Gastroesophageal sphincter (tissue), 4 donors: ENCODE results near the gene CCT6B. TPM values are rescaled to one million over a fixed set of nuclear protein-coding genes. Genes with fewer than 3 reads are reported as not detected.

Source experiments
- ATAC-seq: fragments of 150-250 bp; one replicate; pipeline ENCODE4 v1.9.1; 2016; ENCODE audit warnings: mild to moderate bottlenecking, moderate library complexity
- H3K27ac ChIP-seq, 4 donors: fragments of 200-600 bp; sonication (generic) in 3 of 4; 1 replicate in 3 of 4; 2 replicates in 1 of 4; pipeline ENCODE4 v1.5.1; 2016 to 2019
- H3K27me3 ChIP-seq: fragments of 200-600 bp; sonication (generic); one replicate; pipeline ENCODE4 v1.5.1; 2019
- H3K36me3 ChIP-seq, 2 donors: fragments of 200-600 bp; sonication (generic); one replicate each; pipeline ENCODE4 v1.5.1; 2019; ENCODE audit warnings: control low read depth in 1 of 2
- H3K4me1 ChIP-seq, 3 donors: fragments of 200-600 bp; sonication (generic); 1 replicate in 2 of 3; 2 replicates in 1 of 3; pipeline ENCODE4 v1.5.1; 2016 to 2019; ENCODE audit warnings: control low read depth in 2 of 3
- H3K4me3 ChIP-seq, 2 donors: fragments of 200-600 bp; sonication (generic); one replicate each; pipeline ENCODE4 v1.5.1; 2019; ENCODE audit warnings: mild to moderate bottlenecking in 1 of 2, moderate library complexity in 1 of 2
- H3K9me3 ChIP-seq, 3 donors: fragments of 200-600 bp; sonication (generic); one replicate each; pipeline ENCODE4 v1.5.1; 2017 to 2019; ENCODE audit warnings: control low read depth in 2 of 3
- CTCF ChIP-seq, 4 experiments: fragments of 200-600 bp in 2 of 4; fragments of 450-650 bp in 2 of 4; sonication (generic) in 1 of 4; IDR thresholded peaks; one replicate each; pipeline ENCODE4 v1.5.1; 2017 to 2019; ENCODE audit warnings: antibody characterized with exemption in 4 of 4, mild to moderate bottlenecking in 2 of 4, moderate library complexity in 2 of 4
- EP300 ChIP-seq: sonication (generic); formaldehyde crosslinking; IDR thresholded peaks from one replicate; pipeline ENCODE4 v1.6.1; 2017; ENCODE audit warnings: antibody characterized with exemption, mild to moderate bottlenecking
- POLR2A ChIP-seq, 2 donors: fragments of 450-650 bp; IDR thresholded peaks; one replicate each; pipeline ENCODE4 v1.6.1; 2017; ENCODE audit warnings: antibody characterized with exemption in 2 of 2, mild to moderate bottlenecking in 2 of 2, moderate library complexity in 1 of 2
- POLR2AphosphoS5 ChIP-seq: sonication (generic); formaldehyde crosslinking; IDR thresholded peaks from one replicate; pipeline ENCODE4 v1.6.1; 2017; ENCODE audit warnings: antibody characterized with exemption
- WGBS, 2 donors: methylation state at CpG; one replicate each; pipeline ENCODE4 v1.1.5; 2018; ENCODE audit warnings: low coverage in 1 of 2; 5-methylcytosine and 5-hydroxymethylcytosine counted together
- total RNA-seq, 4 donors: library from RNA; depleted of rRNA; stranded (reverse); fragments of >200 nt; gene quantifications; one replicate each; pipeline ENCODE4 v1.1.0, GENCODE V29; 2016

Gene CCT6B
- total RNA-seq, 4 donors from 2014 or later = 2.5 to 4.0 (median 2.8) TPM

- Histone ChIP-seq H3K4me1 (peaks cover 6 to 49% (median 10%) of the 10 kb centered on the region in 3 donors), H3K27ac (peak overlapping the region; percentile 98 to 100 (median 100)), H3K27me3 (no peaks in the 10 kb centered on the region), H3K9me3 (no peaks in the 10 kb centered on the region), H3K36me3 (peaks cover 0 to 22% of the 10 kb centered on the region in 2 donors), H3K4me3 (peak overlapping the region; percentile 78 to 100)
- peak; percentile 95 for ATAC-seq
- 1 to 2% methylated on average over 5 to 21 of the region's 69 CpGs for WGBS, 2 donors
- TF ChIP-seq POLR2AphosphoS5 (peak; percentile 47), CTCF (IDR thresholded peaks at IDR 0.05) (peak; percentile 15 to 67 (median 52)), EP300 (no peak), POLR2A (IDR thresholded peaks at IDR 0.05) (peak; percentile 69 to 76)
Observed at GRCh38 chr17:34980681-34981537, 19.6 kb upstream of the CCT6B start.

- Histone ChIP-seq H3K4me3 (peak within 1 kb of the TSS; percentile 78 to 100), H3K4me1 (peaks cover 6 to 49% (median 10%) of the 10 kb centered on the region in 3 donors), H3K27me3 (no peaks in the 10 kb centered on the region), H3K9me3 (no peaks in the 10 kb centered on the region), H3K27ac (peak within 1 kb of the TSS; percentile 98 to 100 (median 100)), H3K36me3 (peaks cover 0 to 17% of the 10 kb centered on the region in 2 donors)
- TF ChIP-seq POLR2AphosphoS5 = peak; percentile 94
- no peak for TF ChIP-seq EP300
- TF ChIP-seq POLR2A (IDR thresholded peaks at IDR 0.05) = no peak
- no peak for TF ChIP-seq CTCF (IDR thresholded peaks at IDR 0.05)
- WGBS, 2 donors = no CpG with 5 or more reads among the region's 39 CpGs
- peak; percentile 96 for ATAC-seq
Observed at GRCh38 chr17:34980353-34980680, 19.1 kb upstream of the CCT6B start, which contains the start of gene LIG3. TSS of gene LIG3 (plus strand) at chr17:34980512. CDS start at chr17:34983006, 2,494 bp downstream.

GRCh38 chr17:34979650-34980352 is 18.5 kb upstream of the CCT6B start:
- peak overlapping the region; percentile 78 to 100 for H3K4me3 ChIP-seq
- WGBS, 2 donors = 13 to 14% methylated on average over 11 to 15 of the region's 15 CpGs
- peaks cover 6 to 44% (median 10%) of the 10 kb centered on the region in 3 donors for H3K4me1 ChIP-seq
- H3K36me3 ChIP-seq = peaks cover 0 to 12% of the 10 kb centered on the region in 2 donors
- peak overlapping the region; percentile 98 to 100 (median 100) for H3K27ac ChIP-seq
- no peaks in the 10 kb centered on the region for H3K9me3 ChIP-seq
- H3K27me3 ChIP-seq = no peaks in the 10 kb centered on the region
- no peak for ATAC-seq
- peak in 1 of 2 donors; percentile 37 for TF ChIP-seq POLR2A (IDR thresholded peaks at IDR 0.05)
- no peak for TF ChIP-seq CTCF (IDR thresholded peaks at IDR 0.05)
- TF ChIP-seq EP300 = no peak

GRCh38 chr17:34979153-34979552 is 17.9 kb upstream of the CCT6B start:
- no peak overlapping the region for H3K4me3 ChIP-seq
- H3K4me1 ChIP-seq = peaks cover 6 to 39% (median 10%) of the 10 kb centered on the region in 3 donors
- no peak for TF ChIP-seq POLR2AphosphoS5
- no peak for TF ChIP-seq POLR2A (IDR thresholded peaks at IDR 0.05)
- no peak for ATAC-seq
- H3K27ac ChIP-seq = peak overlapping the region in 1 of 4 donors; percentile 98
- no peaks in the 10 kb centered on the region for H3K9me3 ChIP-seq
- no peaks in the 10 kb centered on the region for H3K27me3 ChIP-seq
- 76 to 87% methylated on average over 7 of the region's 7 CpGs for WGBS, 2 donors
- H3K36me3 ChIP-seq = peaks cover 0 to 10% of the 10 kb centered on the region in 2 donors
